Gastroesophageal sphincter (tissue), 2 donors: Measurements from ENCODE around the gene CCDC13.

ENCODE experiments used
- POLR2A ChIP-seq, 2 donors: fragments of 450-650 bp; IDR thresholded peaks; one replicate each; pipeline ENCODE4 v1.6.1; 2017; ENCODE audit warnings: antibody characterized with exemption in 2 of 2, mild to moderate bottlenecking in 2 of 2, moderate library complexity in 1 of 2
- POLR2AphosphoS5 ChIP-seq: sonication (generic); formaldehyde crosslinking; IDR thresholded peaks from one replicate; pipeline ENCODE4 v1.6.1; 2017; ENCODE audit warnings: antibody characterized with exemption

DNA sequence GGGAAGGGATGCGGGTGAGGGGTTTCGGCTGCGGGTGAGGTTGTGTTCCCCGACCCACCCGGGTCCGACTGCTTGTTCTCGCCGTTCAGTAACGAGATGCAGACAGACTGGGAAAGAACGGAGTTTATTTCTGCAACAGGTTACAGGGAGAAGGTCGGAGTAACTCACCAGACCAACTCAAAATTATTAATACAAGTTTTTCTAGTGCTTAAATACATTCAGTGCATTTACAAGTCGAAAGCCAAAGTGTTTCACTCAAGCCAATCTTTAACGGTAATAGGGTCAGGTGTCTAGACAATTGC, 31.7 kb upstream of the CCDC13 start:
- TF ChIP-seq POLR2A (IDR thresholded peaks at IDR 0.05) (no peak), POLR2AphosphoS5 (no peak)
